OCI-LY1 (cell line): ENCODE results near the gene KLHL35.

ENCODE experiments used
- H2AFZ ChIP-seq: fragments of 200-600 bp; sonication (generic), shearing (Covaris generic); 2 replicates; pipeline ENCODE4 v1.6.0; 2014; ENCODE audit warnings: antibody characterized with exemption, mild to moderate bottlenecking, low read length
- H3F3A ChIP-seq: fragments of 200-600 bp; sonication (generic), shearing (Covaris generic); 2 replicates; pipeline ENCODE4 v1.6.0; 2014; ENCODE audit warnings: mild to moderate bottlenecking, antibody characterized with exemption, low read length, moderate library complexity; ENCODE audit not compliant: insufficient read depth
- H3K27ac ChIP-seq: fragments of 200-600 bp; sonication (generic); 2 replicates; pipeline ENCODE4 v1.5.1; 2014; ENCODE audit warnings: low read length, mixed run types, mild to moderate bottlenecking, low read depth; ENCODE audit not compliant: poor library complexity, severe bottlenecking
- H3K27me3 ChIP-seq: fragments of 200-600 bp; sonication (generic); 2 replicates; pipeline ENCODE4 v1.6.0; 2014; ENCODE audit warnings: antibody characterized with exemption, mild to moderate bottlenecking, low read length, moderate library complexity; ENCODE audit not compliant: insufficient read depth
- H3K36me3 ChIP-seq: fragments of 200-600 bp; sonication (generic); 2 replicates; pipeline ENCODE4 v1.6.1; 2014; ENCODE audit warnings: mild to moderate bottlenecking, antibody characterized with exemption, low read length, moderate library complexity, mixed read lengths; ENCODE audit not compliant: insufficient read depth
- H3K4me1 ChIP-seq: fragments of 200-600 bp; sonication (generic); 2 replicates; pipeline ENCODE4 v1.5.1; 2014; ENCODE audit warnings: mild to moderate bottlenecking, low read length, moderate library complexity; ENCODE audit not compliant: insufficient read depth, severe bottlenecking
- H3K4me2 ChIP-seq: fragments of 200-600 bp; sonication (generic), shearing (Covaris generic); 2 replicates; pipeline ENCODE4 v1.6.1; 2014; ENCODE audit warnings: low read length
- H3K4me3 ChIP-seq: fragments of 200-600 bp; sonication (generic); 2 replicates; pipeline ENCODE4 v1.5.1; 2014; ENCODE audit warnings: low read length, low read depth, mild to moderate bottlenecking, mixed read lengths; ENCODE audit not compliant: poor library complexity, severe bottlenecking
- H3K79me2 ChIP-seq: fragments of 200-600 bp; shearing (Covaris generic); 2 replicates; pipeline ENCODE4 v1.6.1; 2016; ENCODE audit warnings: mixed run types, low read length, mixed read lengths; ENCODE audit not compliant: insufficient read depth
- H3K9ac ChIP-seq: fragments of 200-600 bp; sonication (generic), shearing (Covaris generic); 2 replicates; pipeline ENCODE4 v1.6.1; 2014; ENCODE audit warnings: mild to moderate bottlenecking, low read length, mixed read lengths
- H3K9me2 ChIP-seq: fragments of 200-600 bp; sonication (generic), shearing (Covaris generic); 2 replicates; pipeline ENCODE4 v1.6.1; 2014; ENCODE audit warnings: low read depth, mild to moderate bottlenecking, low read length, mixed read lengths
- H3K9me3 ChIP-seq: fragments of 200-600 bp; shearing (Covaris generic); 2 replicates; pipeline ENCODE4 v1.6.1; 2014; ENCODE audit warnings: low read length, mixed read lengths
- H4K20me1 ChIP-seq: fragments of 200-600 bp; sonication (generic), shearing (Covaris generic); 2 replicates; pipeline ENCODE4 v1.6.0; 2016; ENCODE audit warnings: mild to moderate bottlenecking, low read length; ENCODE audit not compliant: insufficient read depth
- CTCF ChIP-seq: fragments of 200-600 bp; sonication (generic), shearing (Covaris generic); IDR thresholded peaks from 2 replicates; pipeline ENCODE4 v1.5.1; 2017; ENCODE audit warnings: mild to moderate bottlenecking, antibody characterized with exemption, low read length, moderate library complexity, mixed read lengths
- EZH2 ChIP-seq: fragments of 200-600 bp; sonication (generic), shearing (Covaris generic); IDR thresholded peaks from 2 replicates; pipeline ENCODE4 v1.8.0; 2017; ENCODE audit warnings: borderline replicate concordance, mixed run types, mild to moderate bottlenecking, antibody characterized with exemption, low read length, moderate library complexity, mixed read lengths

KLHL35 gene

GRCh38 chr11:75399344-75400145 lies 33.5 kb downstream of the KLHL35 start, which contains the start of gene RPS3:
Gene RPS3, plus strand, starts transcription at chr11:75399518. Its CDS starts 30 bp downstream, at chr11:75399548.
- peak; percentile 46; the same call in 1 of the 2 replicates for TF ChIP-seq CTCF
- TF ChIP-seq EZH2: no peak
- Histone ChIP-seq H3K9ac (peak within 1 kb of the TSS; percentile 98), H3K36me3 (peaks cover 50% of the 10 kb centered on the region), H3K79me2 (peaks cover 46% of the 10 kb centered on the region), H3K27me3 (no peaks in the 10 kb centered on the region), H3K4me2 (peak within 1 kb of the TSS; percentile 90), H3K9me2 (no peaks in the 10 kb centered on the region), H3K4me3 (peak within 1 kb of the TSS; percentile 96), H3F3A (no peaks in the 10 kb centered on the region), H4K20me1 (peaks cover 11% of the 10 kb centered on the region), H3K9me3 (no peaks in the 10 kb centered on the region), H3K4me1 (peaks cover 26% of the 10 kb centered on the region), H2AFZ (peak within 1 kb of the TSS; percentile 68; the same call in 1 of the 2 replicates), H3K27ac (peak within 1 kb of the TSS; percentile 81)

GRCh38 chr11:75398906-75399305 lies 34.1 kb downstream of the KLHL35 start:
- no peak overlapping the region for H3K27ac ChIP-seq

More at GRCh38 chr11:75398906-75399305, 34.1 kb downstream of the KLHL35 start:
- Histone ChIP-seq H3K9me3 (no peaks in the 10 kb centered on the region), H3K4me3 (peak overlapping the region; percentile 96), H3K4me2 (peak overlapping the region; percentile 90; the same call in 1 of the 2 replicates), H3K27me3 (no peaks in the 10 kb centered on the region), H2AFZ (peak overlapping the region; percentile 68; the same call in 1 of the 2 replicates), H3F3A (no peaks in the 10 kb centered on the region), H3K9me2 (no peaks in the 10 kb centered on the region), H3K79me2 (peaks cover 45% of the 10 kb centered on the region), H3K9ac (no peak overlapping the region), H4K20me1 (peaks cover 11% of the 10 kb centered on the region), H3K36me3 (peaks cover 43% of the 10 kb centered on the region), H3K4me1 (peaks cover 26% of the 10 kb centered on the region)
- TF ChIP-seq EZH2: no peak
- no peak for TF ChIP-seq CTCF
